PC-9 (cell line): ENCODE measurements around the gene PRAMEF17.
"Not testable (repeated sequence)": the region's sequence is repeated elsewhere in the genome, so short reads cannot be mapped to it uniquely, and the experiment has no call there.

ENCODE experiments used
- EZH2 ChIP-seq: fragments of 200-600 bp; sonication (generic); IDR thresholded peaks from 2 replicates; pipeline ENCODE4 v1.8.0; 2017; ENCODE audit warnings: antibody characterized with exemption, low read depth
- TF ChIP-seq, protein P1 (sequence below): fragments of 200-600 bp; sonication (generic); conservative IDR thresholded peaks from 2 replicates; pipeline ENCODE4 v1.6.1; 2017; ENCODE audit warnings: mixed run types, antibody characterized with exemption, mild to moderate bottlenecking, moderate library complexity

DNA sequence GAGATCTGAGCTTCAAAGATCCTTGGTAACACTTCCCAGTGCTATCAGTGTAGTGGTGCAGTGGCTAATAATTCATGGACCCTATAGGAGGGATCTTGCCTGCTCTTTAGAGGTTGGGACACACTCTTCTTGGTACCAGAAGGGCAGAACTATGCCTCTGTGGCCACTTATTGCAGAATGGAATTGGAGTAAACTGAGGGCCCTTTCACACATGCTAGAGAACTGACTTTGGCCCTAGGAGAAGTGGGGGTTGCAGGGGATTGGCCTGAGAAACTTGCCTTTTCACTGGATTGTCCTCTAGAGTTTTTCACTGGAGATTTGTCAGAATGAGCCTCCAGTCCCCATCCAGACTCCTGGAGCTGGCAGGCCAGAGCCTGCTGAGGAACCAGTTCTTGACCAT lies at the start of gene PRAMEF17:
- TF ChIP-seq, protein P1, sequence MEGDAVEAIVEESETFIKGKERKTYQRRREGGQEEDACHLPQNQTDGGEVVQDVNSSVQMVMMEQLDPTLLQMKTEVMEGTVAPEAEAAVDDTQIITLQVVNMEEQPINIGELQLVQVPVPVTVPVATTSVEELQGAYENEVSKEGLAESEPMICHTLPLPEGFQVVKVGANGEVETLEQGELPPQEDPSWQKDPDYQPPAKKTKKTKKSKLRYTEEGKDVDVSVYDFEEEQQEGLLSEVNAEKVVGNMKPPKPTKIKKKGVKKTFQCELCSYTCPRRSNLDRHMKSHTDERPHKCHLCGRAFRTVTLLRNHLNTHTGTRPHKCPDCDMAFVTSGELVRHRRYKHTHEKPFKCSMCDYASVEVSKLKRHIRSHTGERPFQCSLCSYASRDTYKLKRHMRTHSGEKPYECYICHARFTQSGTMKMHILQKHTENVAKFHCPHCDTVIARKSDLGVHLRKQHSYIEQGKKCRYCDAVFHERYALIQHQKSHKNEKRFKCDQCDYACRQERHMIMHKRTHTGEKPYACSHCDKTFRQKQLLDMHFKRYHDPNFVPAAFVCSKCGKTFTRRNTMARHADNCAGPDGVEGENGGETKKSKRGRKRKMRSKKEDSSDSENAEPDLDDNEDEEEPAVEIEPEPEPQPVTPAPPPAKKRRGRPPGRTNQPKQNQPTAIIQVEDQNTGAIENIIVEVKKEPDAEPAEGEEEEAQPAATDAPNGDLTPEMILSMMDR, result not testable (repeated sequence)
- TF ChIP-seq EZH2, result not testable (repeated sequence)
